ENCODE results near the gene TOR1AIP2. TPM values are rescaled to one million over a fixed set of nuclear protein-coding genes. Genes with fewer than 3 reads are reported as not detected.

The TOR1AIP2 gene
- total RNA-seq = 37.5 and 38.3 TPM in 2 replicates

GRCh38 chr1:179877586-179878265 lies at the start of gene TOR1AIP2:
Gene TOR1AIP2 (minus strand): TSS chr1:179877803. CDS start chr1:179852665, 25,138 bp downstream.

GRCh38 chr1:179882253-179883039 lies 4.8 kb upstream of the TOR1AIP2 start, which contains the start of gene TOR1AIP1:
Gene TOR1AIP1 (plus strand): TSS chr1:179882285. CDS start chr1:179882503, 218 bp downstream.

Other genes starting within 250 kb of the TOR1AIP2 start
- gene FAM163A, start 134.5 kb downstream of the TOR1AIP2 start, total RNA-seq = not detected in 2 replicates
- 31.8 and 35.0 TPM in 2 replicates for gene TOR1AIP1, start 4.5 kb upstream of the TOR1AIP2 start, total RNA-seq
- gene CEP350, start 77.0 kb upstream of the TOR1AIP2 start, total RNA-seq = 13.1 and 20.4 TPM in 2 replicates

All from mesangial cell (primary cell).